Measurements from ENCODE around the gene DNAH6. TPM values are rescaled to one million over a fixed set of nuclear protein-coding genes. Genes with fewer than 3 reads are reported as not detected.
A peak's percentile ranks its signal among the peaks of the same experiment; 100 is the strongest.

DNAH6 gene
- polyA plus RNA-seq, 3 donors from 2014 or later, result 0.07 TPM; not detected in 2

DNA sequence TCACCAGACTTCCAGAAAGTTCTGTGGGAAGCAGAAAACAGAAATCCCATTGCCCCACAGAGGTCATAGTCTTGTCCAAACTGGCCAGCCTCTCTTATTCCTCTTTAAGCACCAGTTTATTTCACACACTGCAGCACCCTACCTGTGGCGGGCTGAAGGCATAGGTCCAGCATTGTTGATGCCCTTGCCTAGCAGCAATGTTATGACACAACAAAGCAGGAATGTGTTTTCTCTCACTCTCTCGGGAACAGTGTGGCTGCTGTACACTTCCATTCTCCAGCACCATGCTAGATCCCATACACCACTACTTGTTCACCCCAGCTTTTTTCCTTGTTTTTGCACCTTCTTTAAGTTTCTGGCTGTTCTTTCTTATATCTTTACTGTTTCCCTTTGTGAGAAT lies 181.6 kb downstream of the DNAH6 start:
- no peak overlapping the region for H3K4me3 Mint-ChIP-seq
- no peak for DNase-seq
- H3K36me3 Mint-ChIP-seq, result peaks cover 0 to 6% (median 3%) of the 10 kb centered on the region in 3 donors
- peaks cover 0 to 1% (median 1%) of the 10 kb centered on the region in 3 donors for H3K27me3 Mint-ChIP-seq (ENCODE audit: low read depth in 3 of 3)
- peaks cover 21 to 29% of the 10 kb centered on the region in 2 donors for H3K4me1 Mint-ChIP-seq
- H3K27ac Mint-ChIP-seq, result peak overlapping the region in 2 of 6 donors; percentile 6 to 23
- H3K9me3 Mint-ChIP-seq, result peaks cover 0 to 3% (median 0%) of the 10 kb centered on the region in 6 donors

DNA sequence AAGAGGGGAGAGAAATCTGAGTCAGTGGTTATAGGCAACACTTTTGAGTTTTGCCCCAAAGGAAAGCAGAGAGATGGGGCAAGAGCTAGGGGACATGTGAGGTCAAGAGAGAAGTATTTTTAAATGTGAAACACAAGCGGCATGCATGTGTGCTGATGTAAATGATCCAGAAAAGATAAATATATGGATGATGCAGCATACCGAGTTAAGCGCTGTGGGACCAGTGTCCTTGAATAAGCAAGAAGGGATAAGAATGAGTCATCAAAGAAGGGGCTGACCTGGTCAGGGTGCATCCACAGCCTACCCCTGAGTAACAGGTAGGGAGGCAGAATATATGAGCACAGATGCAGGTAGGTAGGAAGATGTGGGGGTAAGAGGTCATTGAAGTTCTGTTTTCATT lies 183.7 kb downstream of the DNAH6 start:
- H3K9me3 Mint-ChIP-seq, result peaks cover 0 to 3% (median 0%) of the 10 kb centered on the region in 6 donors

DNA sequence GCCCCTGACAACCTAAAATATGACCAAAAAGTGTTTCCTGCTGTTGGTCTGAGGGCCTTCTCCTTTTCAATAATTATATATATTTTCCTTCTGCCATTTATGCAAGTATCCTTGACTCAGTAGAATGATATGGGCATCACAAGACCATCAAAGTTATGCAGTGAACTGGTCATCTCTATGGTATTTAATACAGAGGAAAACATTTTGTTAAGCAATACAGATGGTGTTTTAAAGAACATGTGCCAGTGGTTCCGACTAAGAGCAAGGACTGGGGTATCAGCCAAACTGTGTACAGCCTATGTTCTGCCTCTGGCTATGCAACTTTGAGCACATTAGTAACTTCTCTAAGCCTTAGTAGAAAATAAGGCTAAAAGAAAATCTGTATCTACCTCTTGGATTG lies 185.6 kb downstream of the DNAH6 start:
- H3K27ac Mint-ChIP-seq, result no peak overlapping the region
- H3K4me3 Mint-ChIP-seq, result no peak overlapping the region
- H3K27me3 Mint-ChIP-seq (ENCODE audit: low read depth in 3 of 3), result peaks cover 0 to 1% (median 0%) of the 10 kb centered on the region in 3 donors
- H3K4me1 Mint-ChIP-seq, result no peaks in the 10 kb centered on the region
- H3K36me3 Mint-ChIP-seq, result peaks cover 0 to 6% (median 3%) of the 10 kb centered on the region in 3 donors
- no peak for DNase-seq
- peaks cover 0 to 3% (median 0%) of the 10 kb centered on the region in 6 donors for H3K9me3 Mint-ChIP-seq

More for the DNA sequence above, 183.7 kb downstream of the DNAH6 start:
- Mint-ChIP-seq H3K4me1 (peaks cover 4 to 8% of the 10 kb centered on the region in 2 donors), H3K27ac (peak overlapping the region in 2 of 6 donors; percentile 2 to 56), H3K4me3 (no peak overlapping the region), H3K27me3 (ENCODE audit: low read depth in 3 of 3) (peaks cover 0 to 1% (median 0%) of the 10 kb centered on the region in 3 donors), H3K36me3 (peaks cover 0 to 6% (median 3%) of the 10 kb centered on the region in 3 donors)
- no peak for DNase-seq

DNA sequence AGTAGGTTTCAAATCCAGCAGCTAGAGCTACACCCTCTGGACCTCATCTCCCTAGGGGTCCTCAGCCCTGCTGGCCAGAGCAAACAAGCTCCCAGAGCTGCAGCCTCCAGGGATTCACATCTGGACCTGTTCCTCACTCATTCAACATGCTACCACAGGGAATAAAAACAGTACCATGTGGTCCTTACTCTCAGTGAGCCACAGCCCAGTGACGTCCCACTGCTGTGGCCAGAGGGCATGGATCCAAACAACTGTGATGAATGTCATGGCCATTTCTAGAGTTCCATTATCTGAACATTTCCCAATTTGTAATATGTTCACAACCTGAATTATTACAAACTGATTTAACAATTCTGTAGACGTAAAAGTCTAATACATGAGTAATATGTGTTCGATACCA lies 186.6 kb downstream of the DNAH6 start:
- H3K36me3 Mint-ChIP-seq, result peaks cover 0 to 6% (median 3%) of the 10 kb centered on the region in 3 donors
- peaks cover 0 to 1% (median 0%) of the 10 kb centered on the region in 3 donors for H3K27me3 Mint-ChIP-seq (ENCODE audit: low read depth in 3 of 3)
- H3K4me3 Mint-ChIP-seq, result no peak overlapping the region
- DNase-seq, result no peak
- peaks cover 0 to 3% (median 0%) of the 10 kb centered on the region in 6 donors for H3K9me3 Mint-ChIP-seq
- no peak overlapping the region for H3K27ac Mint-ChIP-seq
- no peaks in the 10 kb centered on the region for H3K4me1 Mint-ChIP-seq

DNA sequence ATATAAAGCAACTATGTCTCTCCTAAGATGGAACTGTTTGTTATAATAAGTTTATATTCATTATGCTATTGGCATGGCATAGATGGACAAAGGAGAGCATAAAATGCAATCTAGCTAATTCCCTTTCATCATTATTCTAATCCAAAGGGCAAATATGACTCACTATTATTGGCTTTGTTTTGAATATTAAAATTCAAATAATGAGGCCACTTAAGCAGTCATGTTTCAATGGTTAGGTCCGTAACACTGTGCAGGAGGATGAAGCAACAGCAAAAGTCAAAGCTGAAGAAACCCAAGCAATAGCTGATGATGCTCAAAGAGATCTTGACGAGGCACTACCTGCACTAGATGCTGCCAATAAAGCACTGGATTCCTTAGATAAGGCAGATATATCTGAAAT lies 187.5 kb downstream of the DNAH6 start:
- H3K4me3 Mint-ChIP-seq, result no peak overlapping the region
- peaks cover 0 to 6% (median 3%) of the 10 kb centered on the region in 3 donors for H3K36me3 Mint-ChIP-seq

DNA sequence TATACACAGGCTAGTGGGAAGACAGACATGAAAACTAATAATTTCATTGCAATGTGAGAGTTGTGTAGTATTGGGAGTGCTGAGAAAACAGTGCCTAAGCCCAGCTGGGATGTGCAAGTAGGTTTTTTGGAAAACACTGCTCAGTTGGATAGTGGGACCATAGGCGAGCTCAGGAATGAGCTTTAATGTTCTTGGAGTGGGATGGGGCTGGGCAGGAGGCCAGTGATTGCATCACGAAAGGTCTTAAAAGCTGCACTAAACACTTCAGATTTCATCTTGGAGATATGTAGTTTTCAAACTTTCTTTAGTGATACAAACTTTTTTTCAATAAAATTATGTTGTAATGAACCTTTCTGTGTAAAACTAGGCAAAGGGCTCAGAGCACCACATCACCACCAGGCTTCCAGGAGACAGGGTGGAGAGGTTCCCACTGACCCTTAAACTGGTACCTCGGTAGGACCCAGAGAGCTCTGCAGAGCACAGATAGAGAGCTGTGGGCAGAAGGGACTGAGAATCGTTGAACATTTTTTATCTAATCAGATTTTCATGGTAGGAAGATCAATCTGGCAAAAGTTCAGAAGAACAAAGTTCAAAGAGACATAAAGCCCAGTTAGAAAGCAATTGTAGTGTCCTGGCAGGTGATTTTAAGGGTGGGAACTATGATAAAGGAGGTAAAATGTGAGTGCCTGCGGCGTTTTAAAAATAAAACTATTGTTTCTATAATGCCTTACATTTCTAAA lies 188.4 kb downstream of the DNAH6 start:
- H3K27me3 Mint-ChIP-seq (ENCODE audit: low read depth in 3 of 3), result peaks cover 0 to 1% (median 0%) of the 10 kb centered on the region in 3 donors
- H3K27ac Mint-ChIP-seq, result no peak overlapping the region
- H3K4me3 Mint-ChIP-seq, result no peak overlapping the region
- H3K36me3 Mint-ChIP-seq, result peaks cover 0 to 6% (median 3%) of the 10 kb centered on the region in 3 donors
- no peaks in the 10 kb centered on the region for H3K4me1 Mint-ChIP-seq
- DNase-seq, result no peak
- H3K9me3 Mint-ChIP-seq, result peaks cover 0 to 5% (median 0%) of the 10 kb centered on the region in 6 donors

More for the DNA sequence above, 187.5 kb downstream of the DNAH6 start:
- Mint-ChIP-seq H3K4me1 (no peaks in the 10 kb centered on the region), H3K27ac (no peak overlapping the region), H3K9me3 (peaks cover 0 to 5% (median 0%) of the 10 kb centered on the region in 6 donors), H3K27me3 (ENCODE audit: low read depth in 3 of 3) (peaks cover 0 to 1% (median 0%) of the 10 kb centered on the region in 3 donors)
- no peak for DNase-seq

DNA sequence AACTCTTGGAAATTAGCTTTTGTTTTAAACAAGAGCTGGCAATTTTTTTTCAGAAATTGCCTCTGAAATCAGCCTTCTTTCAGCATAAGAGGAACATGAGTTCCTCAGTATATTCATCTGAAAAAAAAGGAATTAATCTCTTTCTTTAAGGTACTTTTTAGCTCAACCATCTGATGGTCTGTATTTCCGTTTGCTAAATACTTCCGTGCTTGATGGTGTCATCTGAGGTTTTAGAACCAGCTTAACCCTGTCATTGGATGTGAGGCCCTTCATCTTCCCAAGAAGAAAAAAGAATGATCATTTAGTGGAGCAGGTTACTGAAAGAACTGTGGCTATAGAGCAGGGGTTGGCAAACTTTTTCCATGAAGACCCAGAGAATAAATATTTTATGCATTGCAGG lies 189.6 kb downstream of the DNAH6 start:
- no peak for DNase-seq
- Mint-ChIP-seq H3K36me3 (peaks cover 0 to 6% (median 4%) of the 10 kb centered on the region in 3 donors), H3K9me3 (peaks cover 0 to 2% (median 0%) of the 10 kb centered on the region in 6 donors), H3K4me1 (no peaks in the 10 kb centered on the region), H3K4me3 (no peak overlapping the region), H3K27ac (no peak overlapping the region), H3K27me3 (ENCODE audit: low read depth in 3 of 3) (no peaks in the 10 kb centered on the region)

DNA sequence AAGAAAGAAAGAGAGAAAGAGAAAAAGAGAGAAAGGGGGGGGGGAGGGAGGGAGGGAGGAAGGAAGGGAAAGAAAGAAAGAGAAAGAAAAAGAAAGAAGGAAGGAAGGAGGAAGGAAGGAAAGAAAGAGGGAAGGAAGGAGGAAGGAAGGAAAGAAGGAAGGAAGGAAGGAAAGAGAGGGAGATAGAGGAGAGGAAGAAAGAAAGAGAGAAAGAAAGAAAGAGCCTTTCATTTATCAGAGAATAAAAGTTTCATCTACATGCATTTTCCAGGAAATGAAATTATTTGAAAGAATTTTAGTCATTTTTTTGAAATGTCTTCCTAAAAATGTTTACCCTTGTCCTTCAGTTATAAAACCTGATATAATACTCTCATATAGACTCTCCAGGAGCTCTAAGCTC lies 192.1 kb downstream of the DNAH6 start:
- H3K27me3 Mint-ChIP-seq (ENCODE audit: low read depth in 3 of 3), result no peaks in the 10 kb centered on the region
- no peaks in the 10 kb centered on the region for H3K4me1 Mint-ChIP-seq
- peaks cover 0 to 2% (median 0%) of the 10 kb centered on the region in 6 donors for H3K9me3 Mint-ChIP-seq
- no peak overlapping the region for H3K4me3 Mint-ChIP-seq
- H3K27ac Mint-ChIP-seq, result no peak overlapping the region
- DNase-seq, result no peak
- H3K36me3 Mint-ChIP-seq, result peaks cover 0 to 4% (median 0%) of the 10 kb centered on the region in 3 donors

DNA sequence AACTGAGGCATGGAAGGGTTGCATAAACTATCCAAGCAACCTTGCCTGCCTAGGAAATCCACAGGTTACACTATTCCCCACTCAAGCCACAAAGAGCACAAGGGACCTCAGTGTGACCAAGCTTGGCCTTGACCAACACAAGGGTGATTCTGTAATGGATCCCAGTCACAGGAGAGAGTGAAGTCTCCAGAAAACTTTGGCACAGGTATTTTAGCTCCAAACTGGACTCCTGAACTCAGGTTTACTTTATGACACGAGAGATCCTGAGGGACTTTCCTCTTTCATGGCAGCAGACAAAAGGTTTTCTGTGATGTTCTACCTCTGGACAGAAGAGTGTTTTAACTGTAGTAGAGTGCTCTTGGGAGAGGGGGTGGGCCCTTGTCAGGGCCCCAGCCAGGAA lies 195.4 kb downstream of the DNAH6 start:
- peaks cover 0 to 2% (median 0%) of the 10 kb centered on the region in 6 donors for H3K9me3 Mint-ChIP-seq
- no peak overlapping the region for H3K27ac Mint-ChIP-seq
- no peak for DNase-seq
- peaks cover 0 to 4% (median 0%) of the 10 kb centered on the region in 3 donors for H3K36me3 Mint-ChIP-seq
- H3K4me3 Mint-ChIP-seq, result no peak overlapping the region
- no peaks in the 10 kb centered on the region for H3K27me3 Mint-ChIP-seq (ENCODE audit: low read depth in 3 of 3)
- no peaks in the 10 kb centered on the region for H3K4me1 Mint-ChIP-seq

DNA sequence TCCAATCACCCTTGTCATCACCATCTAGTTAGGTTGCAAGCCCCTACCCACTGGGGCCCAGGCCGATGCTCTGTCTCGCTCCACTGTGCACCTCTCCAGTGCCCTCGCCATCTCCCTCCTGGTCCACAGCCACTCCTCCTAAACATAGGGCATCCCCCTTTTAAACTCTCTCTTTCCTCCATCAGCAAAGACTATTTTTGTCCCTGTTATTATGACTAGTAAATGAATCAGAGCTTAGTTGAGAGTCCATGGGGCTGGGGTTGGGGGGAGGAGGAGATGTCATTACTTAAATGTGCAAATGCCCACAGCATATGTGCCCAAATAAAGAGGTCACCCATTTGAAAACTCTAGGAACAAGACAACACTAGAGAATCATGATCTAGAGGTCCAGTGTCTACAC lies 197.1 kb downstream of the DNAH6 start:
- Mint-ChIP-seq H3K9me3 (no peaks in the 10 kb centered on the region), H3K27me3 (ENCODE audit: low read depth in 3 of 3) (no peaks in the 10 kb centered on the region), H3K4me3 (no peak overlapping the region), H3K27ac (no peak overlapping the region), H3K36me3 (peaks cover 0 to 4% (median 0%) of the 10 kb centered on the region in 3 donors), H3K4me1 (no peaks in the 10 kb centered on the region)
- DNase-seq, result no peak

DNA sequence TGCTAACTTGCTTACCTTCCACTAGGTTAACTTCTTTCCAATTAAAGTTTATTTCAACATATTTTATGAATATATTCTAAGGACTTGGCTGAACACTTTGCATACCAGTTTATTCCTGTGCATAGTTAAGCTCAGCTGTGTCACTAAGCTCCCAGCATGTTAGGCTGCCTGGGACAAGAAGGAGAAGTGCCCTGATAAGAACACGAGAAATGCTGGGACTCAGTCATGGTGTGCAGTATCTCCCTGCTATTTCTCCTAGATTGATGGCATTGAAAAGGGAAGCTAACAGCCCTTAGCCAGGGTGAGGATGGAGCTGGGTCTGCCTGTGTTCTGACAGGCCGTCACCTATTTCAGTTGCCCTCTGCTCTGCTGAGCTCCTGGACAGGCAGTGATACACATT lies 200.3 kb downstream of the DNAH6 start:
- Mint-ChIP-seq H3K4me3 (no peak overlapping the region), H3K9me3 (no peaks in the 10 kb centered on the region), H3K4me1 (no peaks in the 10 kb centered on the region), H3K27me3 (ENCODE audit: low read depth in 3 of 3) (peaks cover 2% of the 10 kb centered on the region in 3 donors), H3K27ac (no peak overlapping the region), H3K36me3 (no peaks in the 10 kb centered on the region)
- DNase-seq, result no peak

DNA sequence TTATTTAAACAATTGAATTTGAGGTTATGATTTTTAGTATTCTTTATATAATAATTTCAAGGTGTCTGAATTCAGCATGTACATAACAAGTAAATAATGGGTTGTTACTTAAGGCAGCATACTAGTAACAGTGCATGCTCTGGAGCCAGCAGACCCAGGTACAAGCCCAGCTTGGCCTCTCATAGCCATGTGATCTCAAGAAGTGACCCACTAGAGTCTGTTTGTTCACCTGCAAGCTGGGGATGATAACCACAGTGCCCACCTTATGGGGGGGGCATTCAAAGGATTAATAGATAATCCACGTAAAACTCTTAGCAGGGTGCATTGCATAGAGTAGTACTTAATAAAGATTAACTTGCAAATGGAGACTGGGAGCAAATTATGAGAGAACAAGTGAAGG lies 201.0 kb downstream of the DNAH6 start:
- DNase-seq, result no peak
- no peaks in the 10 kb centered on the region for H3K36me3 Mint-ChIP-seq
- H3K4me1 Mint-ChIP-seq, result no peaks in the 10 kb centered on the region
- H3K9me3 Mint-ChIP-seq, result no peaks in the 10 kb centered on the region
- H3K4me3 Mint-ChIP-seq, result no peak overlapping the region
- H3K27me3 Mint-ChIP-seq (ENCODE audit: low read depth in 3 of 3), result peaks cover 2 to 3% (median 2%) of the 10 kb centered on the region in 3 donors
- no peak overlapping the region for H3K27ac Mint-ChIP-seq

DNA sequence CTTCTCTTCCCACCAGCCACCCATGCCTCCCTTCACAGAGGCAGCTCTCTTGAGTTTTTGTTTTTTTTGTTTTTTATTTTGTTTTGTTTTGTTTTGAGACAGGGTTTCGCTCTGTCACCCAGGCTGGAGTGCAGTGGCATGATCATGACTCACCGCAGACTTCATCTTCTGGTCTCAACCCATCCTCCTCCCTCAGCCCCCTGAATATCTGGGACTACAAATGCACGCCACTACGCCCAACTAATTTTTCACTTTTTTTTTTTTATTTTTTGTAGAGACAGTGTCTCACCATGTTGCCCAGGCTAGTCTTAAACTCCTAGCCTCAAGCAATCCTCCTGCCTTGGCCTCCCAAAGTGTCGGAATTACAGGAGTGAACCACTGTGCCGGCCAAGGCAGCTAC lies 203.1 kb downstream of the DNAH6 start:
- no peak overlapping the region for H3K27ac Mint-ChIP-seq
- H3K36me3 Mint-ChIP-seq, result peaks cover 0 to 10% (median 0%) of the 10 kb centered on the region in 3 donors
- no peak for DNase-seq

DNA sequence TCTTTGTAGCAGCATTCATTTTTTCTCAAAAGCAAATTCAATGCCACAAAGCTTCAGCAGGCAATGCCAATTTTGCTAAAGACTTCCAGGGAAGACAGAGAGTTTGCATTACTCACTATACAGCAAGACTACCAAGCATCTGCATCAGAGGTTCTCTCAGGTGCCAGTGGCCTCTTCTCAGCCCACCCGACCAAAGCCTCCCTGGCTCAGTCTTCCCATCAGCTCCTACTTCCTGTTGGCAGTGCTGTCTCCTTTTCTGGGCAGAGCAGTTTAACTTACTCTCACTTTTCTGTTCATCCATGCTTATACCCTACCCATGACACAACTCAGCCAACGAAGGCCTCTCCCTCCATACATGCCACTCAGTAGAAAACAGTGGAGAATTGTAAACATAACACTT lies 207.5 kb downstream of the DNAH6 start:
- no peak overlapping the region for H3K4me3 Mint-ChIP-seq

More for the DNA sequence above, 203.1 kb downstream of the DNAH6 start:
- Mint-ChIP-seq H3K4me3 (no peak overlapping the region), H3K27me3 (ENCODE audit: low read depth in 3 of 3) (peaks cover 2 to 3% (median 2%) of the 10 kb centered on the region in 3 donors), H3K9me3 (no peaks in the 10 kb centered on the region), H3K4me1 (peaks cover 0 to 7% of the 10 kb centered on the region in 2 donors)

More for the DNA sequence above, 207.5 kb downstream of the DNAH6 start:
- peaks cover 2 to 6% (median 2%) of the 10 kb centered on the region in 3 donors for H3K27me3 Mint-ChIP-seq (ENCODE audit: low read depth in 3 of 3)
- peaks cover 0 to 11% (median 0%) of the 10 kb centered on the region in 3 donors for H3K36me3 Mint-ChIP-seq
- H3K4me1 Mint-ChIP-seq, result peaks cover 0 to 8% of the 10 kb centered on the region in 2 donors
- no peak for DNase-seq
- H3K27ac Mint-ChIP-seq, result peak overlapping the region in 1 of 6 donors; percentile 57
- no peaks in the 10 kb centered on the region for H3K9me3 Mint-ChIP-seq

All from immature natural killer cell (primary cell).